Panc1 (cell line): ENCODE measurements around the gene PDE1A.

Experiments
- CTCF ChIP-seq: fragments of 450-650 bp; IDR thresholded peaks from 2 replicates; pipeline ENCODE4 v1.5.1; 2017; ENCODE audit warnings: mild to moderate bottlenecking
- POLR2AphosphoS5 ChIP-seq: IDR thresholded peaks from 2 replicates; pipeline ENCODE4 v1.6.1; 2012; ENCODE audit warnings: mild to moderate bottlenecking, low read depth, low read length, moderate library complexity
- TCF7L2 ChIP-seq: IDR thresholded peaks from 2 replicates; pipeline ENCODE4 v1.6.1; 2011; ENCODE audit warnings: mild to moderate bottlenecking, low read depth, low read length, inconsistent platforms

DNA sequence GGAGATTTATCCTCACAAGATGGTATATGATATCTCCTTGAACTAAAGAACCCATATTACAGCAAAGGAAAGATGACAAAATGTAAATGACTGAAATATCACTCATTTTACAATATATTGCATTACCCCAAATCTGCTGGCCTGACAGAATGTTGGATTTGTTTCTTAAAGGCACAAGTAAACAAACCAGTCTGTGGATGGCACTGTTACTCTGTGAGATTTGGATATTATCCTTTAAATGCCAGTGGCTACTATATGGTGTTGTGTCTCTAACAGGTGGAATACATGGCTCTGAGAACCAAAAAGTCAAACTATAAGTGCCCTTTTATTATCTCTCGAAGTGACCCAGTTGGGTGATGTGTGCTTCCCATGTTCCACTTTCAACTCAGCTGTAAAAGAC lies 125.7 kb downstream of the PDE1A start:
- TF ChIP-seq POLR2AphosphoS5 (no peak), CTCF (no peak), TCF7L2 (no peak)
